ENCODE data around the gene SLC16A2. TPM values are rescaled to one million over a fixed set of nuclear protein-coding genes. Genes with fewer than 3 reads are reported as not detected.

Gene SLC16A2
- total RNA-seq, 2 experiments from 2014 or later = 0.06 to 0.11 TPM

- POLR2A ChIA-PET = no interaction called here
- DNase-seq = no peak
- peaks cover 3% of the 10 kb centered on the region for H3K4me1 Mint-ChIP-seq
- no peaks in the 10 kb centered on the region for H3K9me3 Mint-ChIP-seq
- peaks cover 26% of the 10 kb centered on the region for H3K27me3 Mint-ChIP-seq
- H3K4me3 Mint-ChIP-seq = peak overlapping the region; percentile 40
- no peak overlapping the region for H3K27ac Mint-ChIP-seq
- no peaks in the 10 kb centered on the region for H3K36me3 Mint-ChIP-seq
- ATAC-seq (ENCODE audit: low read depth) = no peak
Observed at GRCh38 chrX:74422576-74423288, 1.4 kb downstream of the SLC16A2 start.

- no peaks in the 10 kb centered on the region for H3K36me3 Mint-ChIP-seq
- H3K27me3 Mint-ChIP-seq = peaks cover 26% of the 10 kb centered on the region
- POLR2A ChIA-PET = no interaction called here
- DNase-seq (no peak), ATAC-seq (ENCODE audit: low read depth) (no peak)
- no peak overlapping the region for H3K4me3 Mint-ChIP-seq
- no peaks in the 10 kb centered on the region for H3K9me3 Mint-ChIP-seq
- H3K4me1 Mint-ChIP-seq = peaks cover 3% of the 10 kb centered on the region
- H3K27ac Mint-ChIP-seq = no peak overlapping the region
Observed at GRCh38 chrX:74423289-74423998, 2.2 kb downstream of the SLC16A2 start.

- Mint-ChIP-seq H3K36me3 (no peaks in the 10 kb centered on the region), H3K4me1 (peaks cover 3% of the 10 kb centered on the region), H3K27me3 (peaks cover 11% of the 10 kb centered on the region), H3K27ac (no peak overlapping the region), H3K4me3 (no peak overlapping the region), H3K9me3 (no peaks in the 10 kb centered on the region)
- POLR2A ChIA-PET = no interaction called here
- no peak for ATAC-seq (ENCODE audit: low read depth)
- DNase-seq = no peak
Observed at GRCh38 chrX:74426071-74426470, 4.8 kb downstream of the SLC16A2 start.

DNA sequence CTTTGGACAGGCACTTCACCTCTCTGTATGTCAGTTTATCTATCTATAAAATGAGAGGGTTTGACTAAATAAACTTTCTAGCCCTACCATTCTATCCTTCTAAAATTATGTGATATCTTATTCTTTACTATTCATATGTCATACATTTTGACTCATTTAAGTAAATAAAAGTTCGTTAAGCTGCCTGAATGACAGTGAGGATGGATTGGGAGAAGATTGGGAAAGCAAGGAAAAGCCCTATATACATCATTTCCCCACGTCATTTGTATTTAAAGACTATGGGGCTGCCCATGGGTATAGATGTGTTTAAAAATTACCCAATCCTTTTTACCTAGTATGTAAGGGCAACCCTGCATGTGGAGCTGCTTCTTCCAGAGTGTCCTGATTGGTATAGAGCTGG, 5.3 kb downstream of the SLC16A2 start:
- H3K9me3 Mint-ChIP-seq = no peaks in the 10 kb centered on the region

GRCh38 chrX:74431797-74432196, 10.5 kb downstream of the SLC16A2 start:
- Mint-ChIP-seq H3K27me3 (peaks cover 2% of the 10 kb centered on the region), H3K4me3 (no peak overlapping the region), H3K27ac (no peak overlapping the region), H3K36me3 (no peaks in the 10 kb centered on the region), H3K4me1 (no peaks in the 10 kb centered on the region), H3K9me3 (no peaks in the 10 kb centered on the region)
- POLR2A ChIA-PET = no interaction called here
- DNase-seq = no peak
- no peak for ATAC-seq (ENCODE audit: low read depth)

More for the DNA sequence above, 5.3 kb downstream of the SLC16A2 start:
- Mint-ChIP-seq H3K4me3 (no peak overlapping the region), H3K36me3 (no peaks in the 10 kb centered on the region), H3K4me1 (peaks cover 3% of the 10 kb centered on the region), H3K27me3 (peaks cover 7% of the 10 kb centered on the region), H3K27ac (no peak overlapping the region)
- DNase-seq (no peak), ATAC-seq (ENCODE audit: low read depth) (no peak)
- POLR2A ChIA-PET = no interaction called here

- POLR2A ChIA-PET = no interaction called here
- ATAC-seq (ENCODE audit: low read depth) (no peak), DNase-seq (no peak)
- no peaks in the 10 kb centered on the region for H3K9me3 Mint-ChIP-seq
- H3K27me3 Mint-ChIP-seq = peaks cover 2% of the 10 kb centered on the region
- no peak overlapping the region for H3K27ac Mint-ChIP-seq
- no peak overlapping the region for H3K4me3 Mint-ChIP-seq
- no peaks in the 10 kb centered on the region for H3K4me1 Mint-ChIP-seq
- H3K36me3 Mint-ChIP-seq = no peaks in the 10 kb centered on the region
Observed at GRCh38 chrX:74434336-74434735, 13.0 kb downstream of the SLC16A2 start.

GRCh38 chrX:74437530-74437929, 16.2 kb downstream of the SLC16A2 start:
- ATAC-seq (ENCODE audit: low read depth) (no peak), DNase-seq (no peak)
- POLR2A ChIA-PET = no interaction called here
- Mint-ChIP-seq H3K36me3 (no peaks in the 10 kb centered on the region), H3K4me1 (no peaks in the 10 kb centered on the region), H3K27me3 (no peaks in the 10 kb centered on the region), H3K27ac (no peak overlapping the region), H3K9me3 (no peaks in the 10 kb centered on the region), H3K4me3 (no peak overlapping the region)

GRCh38 chrX:74438764-74439163, 17.5 kb downstream of the SLC16A2 start:
- DNase-seq = no peak
- H3K27ac Mint-ChIP-seq = no peak overlapping the region
- POLR2A ChIA-PET = no interaction called here
- no peaks in the 10 kb centered on the region for H3K36me3 Mint-ChIP-seq
- no peaks in the 10 kb centered on the region for H3K9me3 Mint-ChIP-seq
- H3K4me3 Mint-ChIP-seq = no peak overlapping the region
- no peaks in the 10 kb centered on the region for H3K4me1 Mint-ChIP-seq
- ATAC-seq (ENCODE audit: low read depth) = no peak
- no peaks in the 10 kb centered on the region for H3K27me3 Mint-ChIP-seq

DNA sequence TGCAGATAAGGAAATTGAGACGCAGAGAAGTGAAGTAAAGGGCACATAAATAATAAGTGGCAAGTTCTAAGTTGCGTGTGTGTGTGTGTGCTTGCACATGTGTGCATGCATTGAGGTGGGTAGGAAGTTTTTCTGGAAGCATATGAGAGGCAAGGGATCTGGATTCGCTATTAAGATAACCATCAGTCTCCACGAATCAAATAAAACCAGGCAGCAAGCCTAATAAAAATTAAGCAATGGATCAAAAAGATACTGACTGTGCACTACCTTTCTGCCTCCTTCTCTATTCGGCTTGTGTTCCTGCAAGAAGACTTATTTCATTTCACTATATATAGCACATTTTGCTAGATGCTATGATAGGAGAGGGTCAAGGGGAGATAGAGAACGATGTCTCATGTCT, 23.8 kb downstream of the SLC16A2 start:
- Mint-ChIP-seq H3K27ac (no peak overlapping the region), H3K27me3 (no peaks in the 10 kb centered on the region), H3K4me3 (no peak overlapping the region), H3K36me3 (no peaks in the 10 kb centered on the region), H3K4me1 (no peaks in the 10 kb centered on the region), H3K9me3 (no peaks in the 10 kb centered on the region)
- DNase-seq (no peak), ATAC-seq (ENCODE audit: low read depth) (no peak)
- POLR2A ChIA-PET = no interaction called here

DNA sequence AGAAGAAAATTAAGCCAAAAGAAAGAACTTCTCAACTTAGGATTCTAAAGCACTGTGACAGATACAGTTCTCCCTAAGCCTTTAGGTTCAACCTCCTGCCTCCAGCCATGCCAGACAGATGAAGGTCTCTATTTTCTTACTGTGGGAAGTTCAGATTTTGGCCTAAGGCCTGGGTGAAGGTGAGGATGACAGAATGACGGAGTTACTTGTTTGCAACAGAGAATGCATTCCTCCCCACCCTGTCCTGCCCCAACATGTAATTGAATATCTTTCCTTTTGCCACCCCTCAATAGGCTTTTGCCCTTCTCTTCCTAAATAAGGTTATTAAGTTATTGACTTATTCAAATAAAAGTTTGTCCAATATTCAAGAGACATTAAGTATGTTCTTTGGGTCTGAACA, 25.6 kb downstream of the SLC16A2 start:
- ATAC-seq (ENCODE audit: low read depth) (no peak), DNase-seq (no peak)
- Mint-ChIP-seq H3K27ac (no peak overlapping the region), H3K4me1 (no peaks in the 10 kb centered on the region), H3K36me3 (no peaks in the 10 kb centered on the region), H3K4me3 (no peak overlapping the region), H3K9me3 (no peaks in the 10 kb centered on the region), H3K27me3 (no peaks in the 10 kb centered on the region)
- POLR2A ChIA-PET = no interaction called here

GRCh38 chrX:74448669-74449068, 27.4 kb downstream of the SLC16A2 start:
- ATAC-seq (ENCODE audit: low read depth) (no peak), DNase-seq (no peak)
- Mint-ChIP-seq H3K4me3 (no peak overlapping the region), H3K36me3 (no peaks in the 10 kb centered on the region), H3K9me3 (no peaks in the 10 kb centered on the region), H3K4me1 (no peaks in the 10 kb centered on the region), H3K27ac (no peak overlapping the region), H3K27me3 (no peaks in the 10 kb centered on the region)
- POLR2A ChIA-PET = no interaction called here

- ATAC-seq (ENCODE audit: low read depth) (no peak), DNase-seq (no peak)
- Mint-ChIP-seq H3K4me1 (no peaks in the 10 kb centered on the region), H3K27ac (no peak overlapping the region), H3K27me3 (no peaks in the 10 kb centered on the region), H3K36me3 (no peaks in the 10 kb centered on the region), H3K4me3 (no peak overlapping the region), H3K9me3 (no peaks in the 10 kb centered on the region)
- POLR2A ChIA-PET = no interaction called here
Observed at GRCh38 chrX:74449322-74449936, 28.1 kb downstream of the SLC16A2 start.

DNA sequence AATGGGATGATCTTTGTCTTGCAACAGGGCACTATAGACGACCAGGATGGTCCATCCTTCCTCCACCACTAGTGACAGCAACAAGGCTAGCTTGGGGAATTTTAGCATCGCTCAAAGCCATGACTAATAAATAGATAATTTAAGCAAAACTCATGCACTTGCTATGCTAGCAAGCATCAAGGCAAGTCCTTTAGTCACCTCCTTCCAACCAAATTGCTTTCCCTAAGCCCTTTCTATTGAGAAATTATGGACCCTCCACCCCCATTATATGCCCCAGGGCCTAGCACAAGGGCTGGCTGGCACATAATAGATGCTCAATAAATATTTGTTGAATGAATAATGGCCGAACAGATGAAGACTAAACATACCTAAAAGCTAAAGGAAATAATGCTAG, 28.6 kb downstream of the SLC16A2 start:
- H3K27ac Mint-ChIP-seq = no peak overlapping the region
- no peaks in the 10 kb centered on the region for H3K9me3 Mint-ChIP-seq
- ATAC-seq (ENCODE audit: low read depth) = no peak
- no peak overlapping the region for H3K4me3 Mint-ChIP-seq
- no peaks in the 10 kb centered on the region for H3K36me3 Mint-ChIP-seq
- no peaks in the 10 kb centered on the region for H3K4me1 Mint-ChIP-seq
- H3K27me3 Mint-ChIP-seq = no peaks in the 10 kb centered on the region
- no peak for DNase-seq
- POLR2A ChIA-PET = no interaction called here

GRCh38 chrX:74450803-74451449, 29.6 kb downstream of the SLC16A2 start:
- no peak for ATAC-seq (ENCODE audit: low read depth)
- no peaks in the 10 kb centered on the region for H3K36me3 Mint-ChIP-seq
- no peaks in the 10 kb centered on the region for H3K27me3 Mint-ChIP-seq
- H3K9me3 Mint-ChIP-seq = no peaks in the 10 kb centered on the region
- no peak overlapping the region for H3K27ac Mint-ChIP-seq
- POLR2A ChIA-PET = no interaction called here
- no peak for DNase-seq
- H3K4me3 Mint-ChIP-seq = no peak overlapping the region
- H3K4me1 Mint-ChIP-seq = no peaks in the 10 kb centered on the region
